ENCODE data around the gene MIOS. TPM values are rescaled to one million over a fixed set of nuclear protein-coding genes. Genes with fewer than 3 reads are reported as not detected.
A peak's percentile ranks its signal among the peaks of the same experiment; 100 is the strongest.

Gene MIOS
- total RNA-seq, result 17.8 and 18.0 TPM in 2 replicates

DNA sequence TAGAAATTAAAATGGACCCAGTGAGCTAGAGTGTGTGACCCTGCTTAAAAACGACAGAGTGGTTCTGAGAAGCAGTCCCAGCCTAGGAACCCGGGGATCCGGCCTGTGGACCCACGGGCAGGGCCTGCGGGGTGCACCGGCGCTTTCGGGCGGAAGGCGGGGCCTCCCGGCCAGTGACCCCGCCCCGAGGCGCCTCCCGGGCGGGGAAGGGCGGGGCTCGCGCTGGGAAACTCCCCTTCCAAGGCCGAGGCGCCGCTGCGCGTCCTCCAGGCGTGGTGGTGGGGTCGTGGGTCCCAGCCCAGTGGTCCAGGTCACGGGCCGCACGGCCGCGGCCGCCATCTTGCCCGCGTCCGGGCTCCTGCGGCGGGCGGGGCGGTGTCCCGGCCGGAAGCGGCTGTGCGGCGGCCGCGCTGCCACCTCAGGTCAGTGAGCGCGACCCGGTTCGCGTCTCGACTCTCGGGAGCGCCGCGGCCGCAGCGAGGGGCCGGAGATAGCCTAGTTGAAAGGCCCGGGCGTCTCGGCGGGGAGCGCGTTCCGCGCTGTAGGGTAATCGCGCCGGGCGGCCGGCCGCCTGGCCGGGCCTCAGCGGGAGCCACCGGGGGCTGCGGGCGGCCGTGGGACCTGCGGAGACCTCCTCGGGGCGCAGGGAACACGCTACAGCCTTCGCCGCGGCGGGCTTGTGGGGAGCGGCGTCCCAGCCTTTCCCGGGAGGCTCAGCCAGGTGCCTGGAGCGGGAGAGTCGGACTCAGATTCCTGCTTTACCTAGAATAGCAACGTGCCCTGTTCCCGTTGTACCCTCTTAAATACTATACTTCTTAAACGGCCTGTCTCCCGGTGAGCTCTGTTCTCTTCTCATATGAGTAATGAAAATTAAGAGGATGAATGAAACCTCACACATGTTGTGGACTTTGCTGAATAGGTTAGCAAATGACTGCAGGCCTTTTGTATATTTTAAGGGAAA lies at the start of gene MIOS:
Gene MIOS (plus strand): TSS at position 234 of the 961 bp plus-strand sequence. CDS start 5,592 bp downstream, outside the sequence.
- peak; percentile 36 to 80 for DNase-seq (ENCODE audit: low read depth in 2 of 2)

- no peak for DNase-seq (ENCODE audit: low read depth in 2 of 2)
Observed at GRCh38 chr7:7517754-7518153, 48.9 kb upstream of the MIOS start.

DNA sequence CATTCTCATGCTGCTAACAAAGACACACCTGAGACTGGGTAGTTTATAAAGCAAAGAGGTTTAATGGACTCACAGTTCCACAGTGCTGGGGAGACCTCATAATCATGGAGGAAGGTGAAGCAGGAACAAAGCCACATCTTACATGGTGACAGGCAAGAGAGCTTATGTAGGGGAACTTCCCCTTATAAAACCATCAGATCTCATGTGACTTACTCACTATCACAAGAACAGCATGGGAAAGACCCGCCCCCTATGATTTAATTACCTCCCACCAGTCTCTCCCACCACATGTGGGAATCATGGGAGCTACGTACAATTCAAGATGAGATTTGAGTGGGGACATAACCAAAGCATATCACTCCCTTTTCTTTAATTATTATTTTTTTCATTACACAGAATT lies 47.6 kb upstream of the MIOS start:
- DNase-seq (ENCODE audit: low read depth in 2 of 2), result no peak

DNA sequence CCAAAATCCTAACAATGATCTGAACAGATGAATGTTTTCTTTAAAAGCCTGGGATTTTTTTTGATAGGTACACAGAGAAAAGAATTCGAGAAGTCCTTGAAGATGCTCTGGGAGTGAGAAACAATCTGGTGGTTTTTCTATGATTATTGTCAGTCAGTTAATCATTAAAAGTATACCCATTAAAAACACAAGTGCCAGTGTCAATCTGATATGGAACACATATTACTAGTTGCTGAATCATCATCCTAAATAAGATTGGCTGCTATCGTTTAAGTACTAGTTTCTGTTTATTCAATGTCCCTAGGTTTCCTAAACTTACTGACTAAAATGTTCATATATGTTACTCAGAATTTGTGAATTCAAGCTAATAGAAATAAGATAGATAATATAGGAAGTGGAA lies 47.2 kb upstream of the MIOS start:
- no peak for DNase-seq (ENCODE audit: low read depth in 2 of 2)

- no peak for DNase-seq (ENCODE audit: low read depth in 2 of 2)
Observed at GRCh38 chr7:7521259-7521658, 45.4 kb upstream of the MIOS start.

DNA sequence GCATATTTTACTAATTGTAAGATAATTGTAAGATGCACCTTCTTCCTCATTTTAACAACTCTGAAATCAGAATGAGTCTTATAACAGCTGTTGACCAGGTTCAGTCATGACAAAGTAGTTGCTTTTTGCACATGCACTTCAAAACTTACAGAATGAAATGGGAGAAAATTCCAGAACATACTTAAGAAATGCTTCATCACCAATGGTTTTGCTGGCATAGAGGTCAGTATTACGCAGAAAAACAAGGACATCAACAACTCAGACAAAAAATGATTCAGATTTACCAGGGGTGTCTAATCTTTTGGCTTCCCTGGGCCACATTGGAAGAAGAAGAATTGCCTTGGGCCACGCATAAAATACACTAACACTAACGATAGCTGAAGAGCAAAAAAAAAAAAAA lies 44.3 kb upstream of the MIOS start:
- DNase-seq (ENCODE audit: low read depth in 2 of 2), result no peak

GRCh38 chr7:7524121-7524520 lies 42.6 kb upstream of the MIOS start:
- DNase-seq (ENCODE audit: low read depth in 2 of 2), result no peak

GRCh38 chr7:7526006-7526405 lies 40.7 kb upstream of the MIOS start:
- no peak for DNase-seq (ENCODE audit: low read depth in 2 of 2)

GRCh38 chr7:7527047-7527446 lies 39.6 kb upstream of the MIOS start:
- no peak for DNase-seq (ENCODE audit: low read depth in 2 of 2)

DNA sequence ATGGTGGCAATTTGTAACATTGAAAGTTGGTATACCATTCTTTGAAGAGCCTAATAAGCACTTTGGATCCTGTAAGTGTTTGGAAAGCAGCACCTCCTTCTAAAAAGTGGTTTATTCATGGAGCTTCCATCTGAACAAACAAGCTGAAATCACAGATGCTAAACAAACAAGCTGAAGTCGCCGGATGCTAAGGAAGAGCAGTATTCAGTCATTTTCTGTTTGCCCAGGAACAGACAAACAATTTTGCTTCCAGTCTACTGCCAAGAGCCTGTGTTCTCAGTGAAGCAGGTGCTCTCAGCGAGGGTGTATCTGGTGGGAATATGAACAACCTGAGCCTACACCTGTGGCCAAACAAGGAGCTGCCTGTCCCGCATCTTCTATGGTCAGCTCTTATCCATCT lies 37.4 kb upstream of the MIOS start:
- DNase-seq (ENCODE audit: low read depth in 2 of 2), result no peak

DNA sequence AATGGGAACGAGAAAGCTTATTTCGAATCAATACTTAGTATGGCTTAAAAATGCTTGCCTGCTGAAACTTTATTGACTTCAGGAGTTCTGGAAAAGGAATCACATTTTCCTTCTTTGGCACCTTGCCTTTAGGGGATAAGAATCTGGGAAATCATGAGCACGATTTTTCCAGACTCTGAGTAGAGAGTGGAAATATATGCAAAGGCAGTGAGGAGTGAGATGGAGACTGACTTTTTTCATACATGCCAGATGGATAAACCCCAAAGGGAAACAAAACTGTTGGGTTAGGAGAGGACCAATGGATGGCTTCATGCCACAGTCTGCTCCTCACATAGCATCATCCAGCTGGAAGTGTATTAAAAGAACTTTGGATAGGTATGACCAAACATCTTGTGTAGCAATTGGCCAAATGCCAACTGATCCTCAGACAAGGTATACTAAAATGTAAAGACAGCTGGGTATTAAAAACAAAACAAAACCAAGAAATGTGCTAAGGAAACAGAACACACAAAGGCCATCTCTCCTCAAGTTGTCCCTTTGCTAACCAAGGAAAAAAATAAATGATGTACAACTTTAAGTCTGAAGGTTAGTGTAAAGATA lies 32.8 kb upstream of the MIOS start:
- no peak for DNase-seq (ENCODE audit: low read depth in 2 of 2)

DNA sequence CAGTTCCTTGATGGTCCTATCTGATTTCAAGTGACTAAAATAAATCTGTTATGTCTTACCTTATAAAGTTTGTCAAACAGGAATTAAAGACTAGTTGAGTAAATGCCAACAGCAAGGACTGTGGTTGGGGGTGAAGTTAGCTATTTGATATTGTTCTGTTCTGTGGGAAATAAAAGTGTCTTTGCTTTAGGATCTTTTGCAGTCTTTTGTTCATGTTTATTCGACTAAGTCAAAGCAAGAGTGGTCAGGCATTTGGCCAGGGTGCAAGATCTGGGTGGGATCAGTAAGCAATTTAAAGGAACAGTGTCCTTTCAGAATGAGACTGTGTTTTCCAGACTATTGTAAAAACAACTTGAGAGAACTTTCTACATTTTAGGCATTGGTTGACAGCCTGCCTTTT lies 31.0 kb upstream of the MIOS start, which contains the start of gene COL28A1:
Gene COL28A1 (minus strand): TSS at position 183 of the 400 bp plus-strand sequence. CDS start 2,998 bp downstream, outside the sequence.
- DNase-seq (ENCODE audit: low read depth in 2 of 2), result no peak

DNA sequence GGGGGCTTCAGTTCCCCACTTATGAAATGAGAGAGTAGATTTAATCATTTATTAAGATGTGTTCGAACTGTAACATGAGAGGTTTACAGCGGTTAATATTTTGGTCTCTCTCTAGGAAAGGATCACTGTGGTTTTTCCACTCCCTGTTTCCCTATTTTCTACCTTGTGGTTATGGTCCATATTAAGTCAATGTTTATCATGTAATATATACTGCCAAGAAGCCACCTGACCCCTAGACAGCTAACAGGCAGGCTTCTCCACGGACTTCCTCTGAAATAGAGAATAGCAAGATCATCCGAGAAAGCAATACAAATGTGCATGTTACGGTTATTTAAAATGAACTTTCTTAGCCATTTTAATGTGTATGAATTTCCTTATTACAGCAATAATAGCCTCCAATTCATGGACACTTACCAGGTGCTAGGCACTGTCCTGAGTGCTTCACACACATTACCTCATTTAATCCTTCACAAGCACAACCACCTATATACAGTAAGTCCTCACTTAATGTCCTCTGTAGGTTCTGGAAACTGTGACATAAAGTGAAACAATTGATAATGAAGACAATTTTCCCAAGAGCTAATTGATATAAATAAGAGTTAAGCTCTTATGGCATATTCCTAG lies 30.2 kb upstream of the MIOS start:
- DNase-seq (ENCODE audit: low read depth in 2 of 2), result no peak

DNA sequence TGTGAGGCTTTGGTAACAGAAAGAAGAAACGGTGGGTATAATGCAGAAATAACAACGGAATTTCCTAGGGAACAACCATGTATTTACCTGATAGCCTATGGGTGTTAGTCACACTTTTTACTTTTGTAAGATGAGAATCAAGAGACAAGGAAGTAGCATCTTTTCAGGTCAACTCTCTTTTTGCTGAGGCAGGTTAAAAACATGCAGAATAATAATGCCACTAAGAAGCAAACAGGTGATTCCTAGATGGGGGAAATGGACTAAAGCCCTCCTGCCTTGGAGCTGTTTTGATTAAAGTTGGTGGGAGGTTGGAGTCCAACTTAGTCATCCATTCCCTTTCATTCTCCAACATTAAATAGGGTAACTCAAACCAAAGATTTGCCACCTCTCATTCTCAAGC lies 29.0 kb upstream of the MIOS start:
- no peak for DNase-seq (ENCODE audit: low read depth in 2 of 2)

DNA sequence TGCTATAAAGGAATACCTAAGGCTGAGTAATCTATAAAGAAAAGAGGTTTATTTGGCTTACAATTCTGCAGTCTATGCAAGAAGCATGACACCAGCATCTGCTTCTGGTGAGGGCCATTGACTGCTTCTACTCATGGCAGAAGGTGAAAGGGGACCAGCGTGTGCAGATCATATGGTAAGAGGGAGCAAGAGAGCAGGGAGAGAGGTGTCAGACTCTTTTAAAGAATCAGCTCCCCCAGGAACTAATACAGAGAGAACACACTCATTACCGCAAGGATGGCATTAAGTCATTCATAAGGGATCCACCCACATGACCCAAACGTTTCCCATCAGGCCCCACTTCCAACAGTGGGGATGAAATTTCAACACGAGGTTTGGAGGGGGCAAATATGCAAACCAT lies 27.5 kb upstream of the MIOS start:
- DNase-seq (ENCODE audit: low read depth in 2 of 2), result no peak

DNA sequence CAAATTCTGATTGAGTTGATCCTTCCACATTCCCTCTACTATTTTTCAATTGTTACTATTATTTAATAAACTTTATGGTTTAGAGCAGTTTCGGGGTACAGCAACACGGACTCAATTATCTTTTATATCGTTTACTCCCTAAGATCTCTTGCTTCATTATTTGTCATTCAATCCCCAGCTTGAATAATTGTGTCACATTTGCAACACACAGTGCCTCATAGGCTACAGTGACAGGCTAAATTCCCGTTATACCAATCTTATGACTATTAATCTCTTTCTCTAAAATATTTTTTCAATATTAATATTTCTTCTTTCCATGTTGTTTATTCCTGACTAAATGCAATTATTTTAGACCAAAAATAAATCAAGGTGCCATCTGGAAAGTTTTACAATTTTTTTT lies 27.0 kb upstream of the MIOS start:
- DNase-seq (ENCODE audit: low read depth in 2 of 2), result no peak

- no peak for DNase-seq (ENCODE audit: low read depth in 2 of 2)
Observed at GRCh38 chr7:7542251-7542835, 24.3 kb upstream of the MIOS start.

GRCh38 chr7:7548407-7548806 lies 18.3 kb upstream of the MIOS start:
- DNase-seq (ENCODE audit: low read depth in 2 of 2), result no peak

DNA sequence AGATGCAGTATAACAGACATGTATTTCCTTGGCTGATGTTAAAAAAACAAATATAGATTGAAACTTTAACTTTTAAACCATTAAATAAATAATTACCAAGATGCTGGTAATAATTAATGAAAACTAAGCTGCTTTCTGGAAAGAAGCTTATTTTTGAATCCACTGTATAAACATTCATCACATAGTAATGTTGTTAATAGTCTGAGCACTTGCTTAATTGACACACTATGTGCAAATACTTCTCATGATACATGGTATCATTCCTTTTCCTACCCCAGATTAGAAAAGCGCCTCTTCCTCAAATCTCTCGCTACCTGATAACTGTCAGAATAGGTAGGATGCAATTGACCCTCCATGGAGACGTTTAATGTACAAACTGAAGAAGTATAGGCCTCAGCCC lies 16.0 kb upstream of the MIOS start:
- no peak for DNase-seq (ENCODE audit: low read depth in 2 of 2)

DNA sequence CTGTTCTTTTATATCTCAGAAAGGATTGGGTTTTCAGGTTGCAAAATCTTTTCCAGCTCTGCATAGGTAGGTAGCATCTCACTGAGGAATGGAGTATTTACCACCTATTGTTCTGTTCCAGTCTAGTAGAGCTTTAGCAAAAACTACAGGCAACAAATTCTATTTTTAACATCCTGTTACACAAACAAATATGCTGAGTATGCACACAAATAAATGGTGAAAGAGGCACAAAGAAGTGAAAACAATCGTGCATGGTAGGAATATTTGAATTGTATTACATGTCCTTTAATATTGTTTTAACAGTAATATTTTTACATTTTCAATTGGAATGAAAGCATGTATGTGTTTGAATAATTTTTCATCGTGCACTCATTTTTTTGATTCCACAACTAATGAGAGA lies 14.5 kb upstream of the MIOS start:
- no peak for DNase-seq (ENCODE audit: low read depth in 2 of 2)

- no peak for DNase-seq (ENCODE audit: low read depth in 2 of 2)
Observed at GRCh38 chr7:7553386-7553785, 13.3 kb upstream of the MIOS start.

DNA sequence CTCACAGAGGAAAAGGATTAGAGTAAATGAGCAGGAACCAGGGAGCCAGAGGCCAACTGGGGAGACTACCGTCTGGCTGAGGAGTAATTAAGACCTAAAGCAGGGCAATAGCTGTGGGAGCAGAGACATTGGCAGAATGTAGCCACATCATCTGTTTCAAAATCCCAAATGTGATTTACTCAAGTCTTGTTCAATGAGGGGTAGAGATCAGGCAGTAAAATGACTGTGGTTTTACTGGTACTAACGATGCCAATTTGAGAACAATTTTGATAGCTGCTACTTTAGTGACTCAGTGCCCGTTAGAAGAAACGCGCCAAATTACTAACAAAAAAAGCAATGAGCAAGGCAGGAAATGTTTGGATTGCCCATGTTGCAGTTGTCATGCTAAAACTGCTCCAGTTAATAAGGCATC lies 12.7 kb upstream of the MIOS start:
- DNase-seq (ENCODE audit: low read depth in 2 of 2), result peak in 1 of 2 donors; percentile 17

Data from dermis microvascular lymphatic vessel endothelial cell (primary cell).